Skin epidermis (tissue), 12 donors: ENCODE results near the gene GNG12.

Experiments
- H3K27ac ChIP-seq, 21 experiments: fragments of 200-600 bp; sonication (generic) in 11 of 21; one replicate each; pipeline ENCODE4 v1.5.0; 2020; ENCODE audit warnings: mild to moderate bottlenecking in 3 of 21, inconsistent platforms in 2 of 21, moderate library complexity in 2 of 21
- H3K4me3 ChIP-seq, 7 experiments: fragments of 200-600 bp; sonication (generic) in 2 of 7; one replicate each; pipeline ENCODE4 v1.5.0; 2020; ENCODE audit warnings: inconsistent platforms in 2 of 7, mild to moderate bottlenecking in 2 of 7, moderate library complexity in 1 of 7

Gene GNG12

DNA sequence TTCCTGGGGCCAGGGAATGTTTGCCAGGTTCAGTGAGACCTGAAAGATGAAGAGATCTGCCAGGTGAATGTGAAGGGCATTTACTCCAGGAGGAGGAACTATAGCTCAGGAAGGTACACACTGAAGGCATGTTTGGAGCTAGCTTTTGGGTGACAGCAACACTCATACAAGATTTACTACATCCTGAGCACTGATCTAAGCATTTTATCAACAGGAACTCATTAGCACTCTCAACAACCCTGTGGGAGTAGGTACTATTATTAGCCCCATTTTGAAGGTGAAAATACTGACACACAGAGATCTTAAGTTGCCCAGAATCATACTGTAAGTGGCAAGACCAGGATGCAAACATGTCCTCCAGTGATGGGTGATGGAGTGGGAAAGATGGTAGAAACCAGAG, 141.6 kb downstream of the GNG12 start:
- Histone ChIP-seq H3K4me3 (no peak overlapping the region), H3K27ac (no peak overlapping the region)

DNA sequence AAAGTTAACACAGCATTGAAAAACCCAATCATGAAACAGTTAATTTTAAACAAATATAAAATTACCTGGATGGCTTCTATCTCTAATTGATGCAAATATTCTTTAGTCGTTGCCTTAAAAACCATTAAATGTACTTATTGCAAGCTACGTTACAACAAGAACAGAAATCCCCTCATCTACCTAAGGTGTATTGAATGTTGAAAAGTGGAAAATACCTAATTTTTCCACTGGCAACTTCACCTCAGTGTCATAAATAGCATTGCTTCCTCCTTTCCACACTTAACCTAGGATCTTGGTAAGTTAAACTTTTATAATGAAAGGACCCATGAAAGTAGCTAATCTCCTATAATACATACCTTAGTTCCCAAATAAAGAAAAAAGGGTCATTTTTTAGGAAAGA, 142.9 kb downstream of the GNG12 start:
- Histone ChIP-seq H3K27ac (no peak overlapping the region), H3K4me3 (no peak overlapping the region)

DNA sequence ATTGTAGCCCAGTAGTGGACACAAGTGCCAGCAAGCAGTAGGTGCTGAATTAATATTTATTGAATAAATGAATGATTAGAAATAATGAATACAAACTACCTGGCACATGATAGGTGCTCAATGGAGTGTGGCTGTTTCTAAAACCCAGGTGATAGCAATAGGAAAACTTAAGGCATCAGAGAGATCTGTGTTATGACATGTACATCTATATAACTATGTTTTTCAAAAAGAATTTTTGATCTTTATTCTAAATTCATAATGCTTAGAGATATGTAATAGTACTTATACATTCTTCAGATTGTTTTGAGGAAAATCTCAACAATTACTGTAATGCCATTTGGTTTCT, 143.3 kb downstream of the GNG12 start:
- Histone ChIP-seq H3K4me3 (no peak overlapping the region), H3K27ac (no peak overlapping the region)

DNA sequence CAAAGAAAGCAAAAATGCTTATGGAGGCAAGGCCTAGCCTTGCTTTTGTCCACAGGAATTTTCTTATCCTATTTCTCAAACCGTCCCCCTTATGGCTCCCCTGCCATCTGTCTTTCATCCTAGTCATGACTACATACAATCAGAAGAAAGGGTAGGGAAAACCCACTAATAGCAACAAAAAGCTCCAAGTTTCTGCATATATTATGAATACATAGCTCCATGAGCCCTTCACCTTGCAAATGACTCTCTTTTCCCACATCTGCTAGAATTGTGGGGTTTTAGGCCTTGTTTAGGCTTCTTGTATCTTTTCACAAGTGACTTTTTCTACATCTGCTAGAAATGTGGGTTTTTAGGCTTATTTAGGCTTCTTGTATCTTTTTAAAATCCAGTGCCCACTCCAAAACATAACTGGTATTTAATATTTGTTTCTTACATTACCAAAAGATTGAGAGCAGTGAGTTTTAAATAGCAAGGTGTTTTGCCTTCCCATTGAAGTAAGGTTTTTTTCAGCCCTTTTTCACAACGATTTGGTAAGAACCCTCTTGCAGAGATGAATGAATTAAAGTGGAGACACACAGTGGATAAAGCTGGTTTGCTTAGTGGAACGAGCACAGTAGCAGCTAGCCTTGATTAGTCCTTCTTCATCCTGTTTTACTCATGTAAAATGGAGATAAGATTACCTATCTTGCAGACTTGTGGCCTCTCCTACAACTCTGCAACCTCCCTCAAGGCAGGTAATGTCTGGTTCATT, 143.8 kb downstream of the GNG12 start:
- Histone ChIP-seq H3K27ac (no peak overlapping the region), H3K4me3 (no peak overlapping the region)

DNA sequence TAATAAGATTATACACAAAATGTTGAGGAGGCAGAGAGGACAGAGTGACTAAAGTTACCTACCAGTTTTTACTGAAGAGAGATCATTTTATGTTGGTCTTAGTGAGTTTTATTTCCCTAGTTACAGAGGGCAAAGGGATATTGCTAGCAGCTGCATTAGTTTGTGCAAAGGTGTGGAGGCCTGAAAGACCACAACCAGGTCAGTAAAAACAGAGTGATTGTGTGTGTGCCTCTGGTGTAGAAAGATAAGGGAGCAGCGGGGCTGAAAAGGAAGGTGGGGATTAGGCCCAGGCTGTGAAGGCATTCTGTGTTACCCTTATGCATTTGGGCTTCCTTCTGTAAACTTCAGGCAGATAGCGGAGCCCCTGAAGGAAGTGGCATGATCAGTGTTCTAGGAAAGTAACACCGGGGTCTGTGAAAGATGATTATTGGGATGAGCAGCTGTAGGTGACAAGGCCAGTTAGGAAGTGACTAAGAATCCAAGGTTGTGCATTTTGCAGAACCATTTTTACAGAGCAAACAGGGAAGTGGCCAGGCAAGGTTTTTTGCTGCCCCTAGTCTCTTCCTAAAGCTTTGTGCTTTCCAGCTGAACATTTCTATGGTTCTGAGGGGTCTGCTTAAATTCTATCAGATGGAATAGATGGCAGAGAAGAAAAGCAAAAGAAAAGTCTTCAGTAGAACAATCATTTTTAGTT, 144.6 kb downstream of the GNG12 start:
- H3K27ac ChIP-seq = no peak overlapping the region

DNA sequence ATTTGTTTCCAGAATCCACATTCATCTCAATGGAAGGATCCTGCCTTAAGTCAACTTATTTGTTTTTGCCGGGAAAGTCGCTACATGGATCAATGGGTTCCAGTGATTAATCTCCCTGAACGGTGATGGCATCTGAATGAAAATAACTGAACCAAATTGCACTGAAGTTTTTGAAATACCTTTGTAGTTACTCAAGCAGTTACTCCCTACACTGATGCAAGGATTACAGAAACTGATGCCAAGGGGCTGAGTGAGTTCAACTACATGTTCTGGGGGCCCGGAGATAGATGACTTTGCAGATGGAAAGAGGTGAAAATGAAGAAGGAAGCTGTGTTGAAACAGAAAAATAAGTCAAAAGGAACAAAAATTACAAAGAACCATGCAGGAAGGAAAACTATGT, 145.6 kb downstream of the GNG12 start:
- H3K27ac ChIP-seq = peak overlapping the region in 1 of 21 experiments; percentile 22
- H3K4me3 ChIP-seq = peak overlapping the region in 6 of 7 experiments; percentile 79 to 97 (median 89)

More for the DNA sequence above, 144.6 kb downstream of the GNG12 start:
- H3K4me3 ChIP-seq = no peak overlapping the region

DNA sequence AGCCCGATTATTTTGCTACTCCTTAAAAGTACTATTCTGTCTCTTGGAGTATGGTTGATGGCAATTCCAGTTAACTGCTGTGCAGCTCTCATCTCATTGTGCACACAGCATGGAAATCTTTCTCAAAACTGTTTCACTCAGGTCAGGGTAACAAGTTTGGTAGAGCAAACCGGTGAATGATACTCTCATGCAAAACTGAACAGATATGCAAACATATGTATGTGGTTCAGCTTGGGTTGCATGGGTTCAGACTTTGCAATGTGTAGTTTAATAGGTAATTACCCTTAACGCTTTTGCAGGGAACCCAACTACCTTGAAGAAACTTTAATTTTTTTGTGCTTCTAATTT, 146.1 kb downstream of the GNG12 start:
- Histone ChIP-seq H3K27ac (peak overlapping the region in 17 of 21 experiments; percentile 89 to 99 (median 96)), H3K4me3 (peak overlapping the region; percentile 73 to 97 (median 85))

DNA sequence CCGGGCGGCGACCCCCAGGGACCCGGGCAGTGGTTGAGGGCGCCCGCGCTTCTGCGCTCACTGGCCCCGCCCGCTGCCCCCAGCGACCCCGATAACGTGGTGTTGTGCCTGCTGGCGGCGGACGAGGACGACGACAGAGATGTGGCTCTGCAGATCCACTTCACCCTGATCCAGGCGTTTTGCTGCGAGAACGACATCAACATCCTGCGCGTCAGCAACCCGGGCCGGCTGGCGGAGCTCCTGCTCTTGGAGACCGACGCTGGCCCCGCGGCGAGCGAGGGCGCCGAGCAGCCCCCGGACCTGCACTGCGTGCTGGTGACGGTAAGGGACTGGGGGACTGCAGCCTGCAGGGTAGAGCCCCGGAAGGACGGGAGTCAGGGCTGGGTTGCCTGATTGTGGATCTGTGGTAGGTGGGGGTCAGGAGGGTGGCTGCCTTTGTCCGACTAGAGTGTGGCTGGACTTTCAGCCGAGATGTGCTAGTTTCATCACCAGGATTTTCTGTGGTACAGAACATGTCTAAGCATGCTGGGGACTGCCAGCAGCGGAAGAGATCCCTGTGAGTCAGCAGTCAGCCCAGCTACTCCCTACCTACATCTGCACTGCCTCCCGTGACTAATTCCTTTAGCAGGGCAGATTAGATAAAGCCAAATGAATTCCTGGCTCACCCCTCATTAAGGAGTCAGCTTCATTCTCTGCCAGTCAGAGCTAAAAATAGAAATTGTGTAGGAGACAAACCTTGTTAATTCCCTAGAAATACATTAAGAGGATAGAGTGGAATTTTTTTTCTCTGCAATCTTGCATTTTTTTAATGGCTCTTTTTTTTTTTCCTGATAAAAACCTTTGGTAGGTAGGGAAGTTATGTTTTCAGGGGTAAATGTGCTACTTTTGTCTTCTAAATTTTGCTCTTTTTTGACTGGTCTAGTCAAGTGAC, 146.7 kb downstream of the GNG12 start:
- Histone ChIP-seq H3K4me3 (peak overlapping the region; percentile 73 to 97 (median 85)), H3K27ac (peak overlapping the region; percentile 65 to 99 (median 96))

DNA sequence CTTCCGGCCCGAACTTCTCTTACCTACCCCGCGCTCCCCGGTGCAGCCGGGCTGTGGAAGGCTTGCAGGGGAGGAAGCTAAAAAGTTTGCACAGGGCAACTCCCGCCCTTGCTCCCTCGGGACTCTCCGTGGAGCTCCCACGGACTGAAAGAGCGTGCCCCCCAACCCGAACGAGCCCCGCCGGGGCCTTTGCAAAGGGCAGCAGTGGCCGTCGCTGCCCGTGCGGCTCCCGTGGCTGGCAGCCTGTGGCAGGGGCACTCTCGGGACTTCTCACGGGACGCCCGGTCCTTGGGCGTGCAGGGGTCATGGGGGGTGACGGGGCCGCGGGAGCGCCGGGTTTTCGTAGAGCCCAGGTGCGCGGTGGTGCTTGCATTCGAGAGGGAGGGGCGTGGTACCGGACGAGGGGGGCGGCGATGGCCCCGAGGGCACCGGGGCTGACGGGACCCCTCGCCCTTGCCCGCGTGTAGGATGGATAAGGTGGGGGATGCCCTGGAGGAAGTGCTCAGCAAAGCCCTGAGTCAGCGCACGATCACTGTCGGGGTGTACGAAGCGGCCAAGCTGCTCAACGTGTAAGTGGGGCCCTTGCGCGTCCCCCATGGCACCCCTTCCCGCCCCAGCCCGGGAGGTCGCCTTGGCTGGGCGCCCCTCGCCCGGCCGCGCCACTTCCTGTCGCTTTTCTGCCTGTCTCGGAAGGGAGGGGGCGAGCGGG, 147.6 kb downstream of the GNG12 start:
- Histone ChIP-seq H3K27ac (peak overlapping the region; percentile 65 to 99 (median 96)), H3K4me3 (peak overlapping the region; percentile 73 to 97 (median 85))

DNA sequence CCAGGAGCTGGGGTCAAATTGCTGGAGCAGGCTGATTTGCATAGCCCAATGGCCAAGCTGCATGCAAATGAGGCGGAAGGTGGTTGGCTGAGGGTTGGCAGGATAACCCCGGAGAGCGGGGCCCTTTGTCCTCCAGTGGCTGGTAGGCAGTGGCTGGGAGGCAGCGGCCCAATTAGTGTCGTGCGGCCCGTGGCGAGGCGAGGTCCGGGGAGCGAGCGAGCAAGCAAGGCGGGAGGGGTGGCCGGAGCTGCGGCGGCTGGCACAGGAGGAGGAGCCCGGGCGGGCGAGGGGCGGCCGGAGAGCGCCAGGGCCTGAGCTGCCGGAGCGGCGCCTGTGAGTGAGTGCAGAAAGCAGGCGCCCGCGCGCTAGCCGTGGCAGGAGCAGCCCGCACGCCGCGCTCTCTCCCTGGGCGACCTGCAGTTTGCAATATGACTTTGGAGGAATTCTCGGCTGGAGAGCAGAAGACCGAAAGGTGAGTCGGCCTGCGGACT, 148.2 kb downstream of the GNG12 start, which contains the start of gene GADD45A:
Gene GADD45A (plus strand): TSS at position 135 of the 491 bp plus-strand sequence. CDS start 294 bp downstream, at position 429.
- H3K4me3 ChIP-seq = peak within 1 kb of the TSS; percentile 73 to 97 (median 85)
- H3K27ac ChIP-seq = peak within 1 kb of the TSS; percentile 65 to 99 (median 96)

DNA sequence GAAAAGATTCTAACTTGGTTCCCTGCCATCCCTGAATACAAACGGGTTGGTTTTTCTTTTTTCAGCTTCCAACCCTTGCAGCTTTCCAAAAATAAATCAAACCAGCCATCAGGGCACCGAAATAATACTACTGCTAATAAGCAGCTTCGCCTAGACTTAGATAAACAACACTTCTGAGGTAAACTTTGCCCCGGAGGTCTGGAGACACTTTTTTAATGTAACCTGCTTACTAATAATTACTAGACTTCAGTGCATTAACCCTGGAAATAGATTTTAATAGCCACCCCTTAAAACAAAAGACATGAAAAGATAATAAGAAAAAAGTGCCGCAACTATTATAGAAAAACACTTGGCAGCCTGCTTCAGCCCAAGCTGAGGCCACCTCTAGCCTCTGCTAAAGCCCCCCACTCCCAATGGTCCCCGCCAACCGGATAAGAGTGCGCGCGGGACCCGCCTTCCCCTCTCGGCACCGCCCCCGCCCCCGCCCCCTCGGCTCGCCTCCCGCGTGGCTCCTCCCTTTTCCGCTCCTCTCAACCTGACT, 148.7 kb downstream of the GNG12 start:
- peak overlapping the region; percentile 73 to 97 (median 85) for H3K4me3 ChIP-seq
- peak overlapping the region in 17 of 21 experiments; percentile 0 to 98 (median 52) for H3K27ac ChIP-seq

DNA sequence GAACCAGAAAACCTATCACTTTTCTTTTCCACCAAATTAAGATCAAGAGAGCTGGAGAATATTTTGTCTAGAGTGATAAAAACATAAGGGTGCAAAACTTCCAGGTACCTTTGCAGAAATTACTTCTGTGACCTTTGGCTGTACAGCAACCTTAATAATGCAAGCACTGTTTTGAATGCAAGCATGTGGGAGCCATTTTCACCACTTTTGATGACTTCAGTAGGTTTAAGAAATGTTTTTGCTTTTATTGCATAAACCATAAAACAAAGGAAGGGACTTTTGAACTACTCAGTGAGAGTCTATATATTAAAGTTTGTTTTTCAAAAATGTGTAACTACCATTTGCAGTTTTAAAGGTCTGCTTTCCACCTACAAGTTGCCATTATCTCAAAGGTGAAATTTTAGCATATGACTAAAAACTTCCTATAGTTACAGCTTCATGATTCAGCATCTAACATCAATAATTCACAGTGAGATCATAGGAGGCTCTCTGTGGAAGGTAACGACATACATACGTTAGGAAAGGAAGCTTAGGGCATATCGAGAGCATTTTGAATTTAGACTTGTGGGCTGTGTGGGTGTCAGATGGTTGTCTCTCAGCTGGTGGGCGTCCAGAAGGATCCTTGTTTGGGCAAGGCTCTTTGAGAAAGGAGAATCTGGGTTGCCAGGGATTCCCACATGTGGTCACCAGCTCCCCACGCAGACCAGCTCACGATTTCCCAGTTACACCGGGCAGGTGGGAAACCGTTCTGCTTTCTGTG, 149.3 kb downstream of the GNG12 start:
- Histone ChIP-seq H3K27ac (peak overlapping the region in 16 of 21 experiments; percentile 0 to 98 (median 49)), H3K4me3 (peak overlapping the region in 5 of 7 experiments; percentile 73 to 97 (median 81))

DNA sequence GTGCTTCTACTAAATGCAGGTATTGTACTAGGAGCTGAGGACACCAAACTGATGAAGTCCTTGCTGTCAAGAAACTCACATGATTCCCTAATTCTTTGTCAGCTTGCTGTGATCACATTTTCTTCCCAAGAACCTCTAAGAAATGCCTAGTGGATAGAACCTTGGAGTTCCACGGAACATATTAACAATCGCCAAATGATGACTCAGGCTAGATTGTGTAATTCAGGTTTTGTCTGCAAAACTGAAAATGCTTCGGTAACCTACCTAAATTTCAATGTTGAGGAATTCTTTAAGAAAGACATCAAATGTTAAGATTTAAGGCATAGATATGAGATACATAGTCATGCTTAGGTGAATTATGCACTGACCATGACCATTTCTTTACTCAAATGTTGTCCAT, 150.0 kb downstream of the GNG12 start:
- peak overlapping the region in 5 of 21 experiments; percentile 0 to 96 (median 23) for H3K27ac ChIP-seq
- no peak overlapping the region for H3K4me3 ChIP-seq

DNA sequence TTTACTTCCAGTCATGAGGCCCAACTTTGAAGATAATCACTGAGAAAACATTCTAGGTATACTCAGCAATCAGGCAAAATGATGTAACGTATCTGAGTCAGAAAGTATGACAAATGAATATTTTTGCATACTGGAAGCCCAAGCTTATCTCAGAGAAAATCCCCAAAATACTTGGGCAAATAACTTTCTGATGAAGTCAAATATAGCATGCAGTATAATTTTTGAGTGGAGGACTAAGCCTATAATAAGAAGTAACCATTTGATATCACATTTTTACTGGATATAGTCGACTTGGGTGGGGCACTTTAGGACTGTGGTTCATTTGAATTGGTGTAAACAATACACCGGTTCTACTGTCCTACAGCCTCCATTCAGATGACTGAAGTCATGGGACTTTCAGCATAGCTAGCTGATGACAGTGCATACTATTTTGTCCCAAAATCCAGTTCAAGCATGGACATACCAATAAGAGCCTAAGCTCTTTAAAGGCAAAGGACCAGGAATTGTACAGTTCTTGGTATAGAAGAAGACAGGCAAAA, 150.5 kb downstream of the GNG12 start:
- no peak overlapping the region for H3K4me3 ChIP-seq
- peak overlapping the region in 5 of 21 experiments; percentile 4 to 23 (median 15) for H3K27ac ChIP-seq

DNA sequence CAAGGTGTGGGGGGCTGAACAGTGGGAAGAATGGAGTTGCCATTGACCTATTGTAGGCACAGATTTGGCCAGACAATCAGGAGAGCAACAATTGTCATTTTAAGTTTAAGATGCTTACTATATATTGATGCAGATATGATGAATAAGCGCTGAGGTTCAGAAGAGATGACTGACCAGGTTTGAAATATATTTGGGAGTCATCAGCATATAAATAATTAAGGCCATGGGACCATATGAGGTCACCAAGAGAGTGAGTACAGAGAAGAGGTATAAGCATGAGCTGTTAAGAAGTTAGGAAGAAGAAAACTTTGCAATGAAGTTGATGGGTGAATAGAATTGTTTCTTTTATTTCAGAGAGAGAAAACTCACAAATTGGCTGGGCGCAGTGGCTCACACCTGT, 152.8 kb downstream of the GNG12 start:
- Histone ChIP-seq H3K27ac (no peak overlapping the region), H3K4me3 (no peak overlapping the region)

DNA sequence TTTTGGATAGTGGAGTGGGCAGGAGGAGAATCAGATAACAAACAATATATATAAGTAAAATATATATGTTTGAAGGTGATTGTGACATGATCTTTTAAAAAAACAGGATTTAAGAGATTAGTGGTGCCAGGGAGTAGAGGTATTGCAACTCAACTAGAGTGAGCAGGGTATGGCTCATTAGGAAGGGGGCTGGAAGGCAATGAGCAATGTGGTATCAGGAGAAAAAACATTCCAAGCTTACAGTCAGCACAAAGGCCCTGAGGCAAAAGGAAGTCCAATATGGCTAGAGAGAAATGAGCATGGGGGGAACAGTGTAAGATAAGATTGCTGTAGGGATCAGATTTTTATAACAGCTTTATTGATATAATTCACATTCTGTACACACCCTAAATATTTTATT, 153.6 kb downstream of the GNG12 start:
- no peak overlapping the region for H3K4me3 ChIP-seq

DNA sequence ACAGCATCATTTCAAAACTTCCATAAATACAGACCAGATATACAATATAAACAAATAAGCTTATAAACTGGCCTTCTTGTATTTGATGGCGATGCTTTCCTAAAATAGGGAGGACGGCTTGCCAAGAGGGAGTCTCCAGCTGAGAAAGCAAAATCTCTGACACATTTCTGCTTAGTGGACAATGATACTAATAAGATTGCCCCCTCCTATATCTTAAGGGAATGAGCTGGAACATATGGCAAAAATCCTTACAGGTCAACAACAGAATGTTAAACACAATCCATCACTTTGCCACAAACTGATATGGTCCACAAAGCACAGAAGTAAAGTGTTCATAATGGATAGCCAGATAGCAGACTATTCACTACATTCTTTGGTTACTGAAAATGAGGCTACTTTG, 155.3 kb downstream of the GNG12 start:
- H3K27ac ChIP-seq = no peak overlapping the region
- no peak overlapping the region for H3K4me3 ChIP-seq

More for the DNA sequence above, 153.6 kb downstream of the GNG12 start:
- no peak overlapping the region for H3K27ac ChIP-seq

DNA sequence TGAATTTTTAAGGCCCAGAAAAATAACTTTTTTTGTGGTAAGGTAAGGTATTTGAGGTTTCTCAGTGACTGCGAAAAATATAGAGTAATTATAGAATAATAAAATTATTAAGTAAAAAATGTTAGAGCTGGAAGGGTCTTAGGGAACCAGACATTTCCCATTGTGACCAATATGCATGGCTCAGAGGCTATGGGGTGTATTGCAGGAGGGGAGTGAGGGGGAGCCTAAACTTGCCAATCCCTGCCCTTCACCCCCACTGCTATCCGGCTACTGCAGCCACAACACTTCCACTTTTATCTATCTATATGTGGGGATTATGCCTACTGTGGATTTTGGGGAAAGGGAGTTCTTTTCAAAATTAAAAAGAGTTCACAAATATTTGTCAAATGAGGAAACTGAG, 155.9 kb downstream of the GNG12 start:
- no peak overlapping the region for H3K4me3 ChIP-seq
- H3K27ac ChIP-seq = no peak overlapping the region
